ENCODE results near the gene MGAT5B.

GRCh38 chr17:76994237-76994637, 126.0 kb downstream of the MGAT5B start:
- no peak for TF ChIP-seq CTCF (IDR thresholded peaks at IDR 0.05)
- TF ChIP-seq POLR2A (IDR thresholded peaks at IDR 0.05): no peak

Measured in stomach (tissue), 4 donors.